LNCaP clone FGC (cell line): Measurements from ENCODE around the gene ZNF157.

ENCODE experiments used
- DNase-seq: peaks from one replicate; pipeline ENCODE4 v3.0.0-alpha.2; 2011; ENCODE audit warnings: low read depth
- H3K4me3 ChIP-seq: 2 replicates; pipeline ENCODE4 v1.5.1; 2011; ENCODE audit warnings: mild to moderate bottlenecking, low read depth, low read length, control low read depth
- CTCF ChIP-seq: IDR thresholded peaks from 2 replicates; pipeline ENCODE4 v1.5.1; 2012; ENCODE audit warnings: mild to moderate bottlenecking; ENCODE audit not compliant: control insufficient read depth, insufficient read depth; ENCODE audit errors: extremely low read depth

Gene ZNF157

DNA sequence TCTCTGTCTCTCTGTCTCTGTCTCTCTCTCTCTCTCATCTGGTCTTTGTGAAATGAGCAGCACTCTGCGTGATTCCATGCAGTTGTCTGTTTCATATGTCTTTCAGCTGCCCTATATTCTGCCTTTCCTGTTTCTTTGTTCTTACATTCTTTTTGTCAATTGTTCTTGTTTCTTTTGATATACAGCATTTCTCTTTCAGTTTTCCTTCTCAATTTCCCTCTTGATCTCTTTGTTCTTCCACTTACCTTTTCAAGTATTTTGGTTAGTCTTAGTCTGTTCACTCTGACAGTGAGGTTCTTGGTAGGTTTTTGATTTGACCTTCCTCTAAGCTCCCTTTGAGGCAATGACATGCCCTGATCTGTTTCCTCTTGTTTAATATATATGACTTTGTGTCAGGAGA, 20.4 kb downstream of the ZNF157 start:
- no peak for DNase-seq
- H3K4me3 ChIP-seq, result no peak overlapping the region
- TF ChIP-seq CTCF, result no peak

- DNase-seq, result no peak
- no peak for TF ChIP-seq CTCF
- no peak overlapping the region for H3K4me3 ChIP-seq
These were observed 42.8 kb downstream of the ZNF157 start for GRCh38 chrX:47413179-47413594.

DNA sequence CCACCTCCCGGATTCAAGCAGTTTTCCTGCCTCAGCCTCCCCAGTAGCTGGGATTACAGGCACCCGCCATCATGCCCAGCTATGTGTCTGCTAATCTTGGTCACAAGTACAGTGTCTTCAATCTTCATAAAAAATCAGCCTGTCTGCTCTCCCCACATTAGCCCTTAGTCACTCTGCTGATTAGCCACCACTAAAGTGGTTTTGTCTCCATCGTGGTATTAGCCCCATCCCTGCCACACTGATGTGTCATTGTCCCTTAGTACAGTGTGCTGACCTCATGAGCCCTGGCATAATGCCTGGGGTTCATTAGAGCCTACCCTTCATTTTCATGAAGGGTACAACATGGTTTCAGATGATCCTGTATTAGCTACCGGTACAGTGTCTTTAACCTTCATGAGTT, 49.9 kb downstream of the ZNF157 start:
- TF ChIP-seq CTCF, result no peak
- no peak overlapping the region for H3K4me3 ChIP-seq
- no peak for DNase-seq

GRCh38 chrX:47420962-47421361, 50.6 kb downstream of the ZNF157 start:
- no peak for TF ChIP-seq CTCF
- H3K4me3 ChIP-seq, result no peak overlapping the region
- DNase-seq, result no peak

GRCh38 chrX:47422444-47422843, 52.1 kb downstream of the ZNF157 start:
- no peak for DNase-seq
- no peak overlapping the region for H3K4me3 ChIP-seq
- TF ChIP-seq CTCF, result no peak

DNA sequence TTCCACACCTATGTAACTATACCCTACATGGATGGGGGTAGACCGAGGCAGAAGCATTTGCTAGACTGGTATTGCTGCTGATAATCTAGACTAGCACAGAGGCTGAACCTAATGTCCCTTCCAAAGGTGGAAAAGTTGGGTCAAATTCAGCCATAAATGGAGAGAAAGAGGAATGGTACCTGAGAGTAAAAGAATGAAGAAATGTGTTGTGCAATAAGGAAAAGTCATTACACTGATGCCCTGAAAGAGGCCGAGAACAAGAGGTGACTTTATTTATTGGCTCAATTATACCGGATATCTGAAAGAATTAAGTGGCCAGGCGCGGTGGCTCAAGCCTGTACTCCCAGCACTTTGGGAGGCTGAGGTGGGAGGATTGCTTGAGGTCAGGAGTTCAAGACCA, 60.5 kb downstream of the ZNF157 start:
- DNase-seq, result no peak
- TF ChIP-seq CTCF, result no peak
- no peak overlapping the region for H3K4me3 ChIP-seq

GRCh38 chrX:47446431-47446830, 76.1 kb downstream of the ZNF157 start:
- no peak for DNase-seq
- no peak for TF ChIP-seq CTCF
- no peak overlapping the region for H3K4me3 ChIP-seq
